Measurements from ENCODE around the gene BPIFA1. TPM values are rescaled to one million over a fixed set of nuclear protein-coding genes. Genes with fewer than 3 reads are reported as not detected.

The BPIFA1 gene
- total and polyA plus RNA-seq, 2 of the 8 experiments (the other 6 are each of a cell fraction or from before 2014, with no cell fraction given), result not detected

- H3K79me2 ChIP-seq (ENCODE audit: control insufficient read depth in 1 of 2, insufficient read depth in 2 of 2, low read length in 2 of 2), result no peaks in the 10 kb centered on the region
- WGBS, 2 experiments (ENCODE audit: extremely low coverage in 1 of 2, insufficient coverage in 1 of 2, insufficient read length in 1 of 2, insufficient replicate concordance in 2 of 2, low coverage in 1 of 2, low lambda C conversion rate in 2 of 2, missing lambda C conversion rate in 1 of 2), result 90% methylated on average over 4 of the region's 4 CpGs; no CpG with 5 or more reads in 1 of the 2 experiments
- CTCF ChIA-PET (ENCODE audit: partially characterized antibody), result interaction anchor here (0.6 to 2.1 kb wide), 3 partner anchors 8 to 75 kb away, joined by 3 to 6 read pairs (median 3); no protein-coding TSS in a partner anchor
Observed at GRCh38 chr20:33224399-33224798, 11.4 kb upstream of the BPIFA1 start.

More at GRCh38 chr20:33224399-33224798, 11.4 kb upstream of the BPIFA1 start:
- Histone ChIP-seq H2BK5ac (ENCODE audit: low read depth, low read length) (no peak overlapping the region), H3K9ac (replicated peaks in 1 of 4; ENCODE audit: extremely low read depth in 1 of 4, low read depth in 3 of 4, low read length in 3 of 4) (no peak overlapping the region), H3K4me2 (ENCODE audit: insufficient read depth in 1 of 2, low read depth in 2 of 2, low read length in 2 of 2) (no peak overlapping the region), H2BK12ac (ENCODE audit: low read depth, low read length) (no peak overlapping the region), H4K5ac (ENCODE audit: insufficient read length, low read depth, low read length) (no peak overlapping the region), H3K79me1 (ENCODE audit: low read depth, low read length) (no peaks in the 10 kb centered on the region; the same call in 1 of the 2 replicates), H3K23me2 (ENCODE audit: low read depth, low read length) (peaks cover 3% of the 10 kb centered on the region; the same call in 1 of the 2 replicates), H3K27ac (ENCODE audit: low read depth, low read length) (no peak overlapping the region), H3K9me3 (ENCODE audit: insufficient read depth in 2 of 2, low read depth in 1 of 2, low read length in 1 of 2) (no peaks in the 10 kb centered on the region), H3K56ac (replicated peaks; ENCODE audit: insufficient read length, low read depth, low read length) (no peak overlapping the region), H2AFZ (ENCODE audit: low read length) (no peak overlapping the region), H2BK20ac (ENCODE audit: low read length) (no peak overlapping the region), H3K4ac (replicated peaks; ENCODE audit: insufficient read length, low read depth, low read length) (no peak overlapping the region), H4K91ac (replicated peaks; ENCODE audit: insufficient read length, low read length) (no peak overlapping the region), H2BK120ac (replicated peaks; ENCODE audit: low read depth, low read length) (no peak overlapping the region), H3K14ac (ENCODE audit: insufficient read length) (no peak overlapping the region), H3K4me3 (ENCODE audit: extremely low read depth in 1 of 4, insufficient read depth in 2 of 4, low read depth in 3 of 4, low read length in 4 of 4) (no peak overlapping the region), H2BK15ac (ENCODE audit: low read length) (no peak overlapping the region), H2AK5ac (ENCODE audit: low read depth, low read length) (no peak overlapping the region), H4K20me1 (replicated peaks in 1 of 2; ENCODE audit: control insufficient read depth in 1 of 2, insufficient read depth in 2 of 2, low read length in 2 of 2) (no peaks in the 10 kb centered on the region), H3K23ac (ENCODE audit: insufficient read length) (no peak overlapping the region), H4K8ac (ENCODE audit: extremely low read depth, insufficient read depth, low read length) (no peak overlapping the region), H3K36me3 (ENCODE audit: control insufficient read depth in 2 of 4, insufficient read depth in 4 of 4, low read length in 3 of 4) (no peaks in the 10 kb centered on the region), H3K18ac (ENCODE audit: extremely low read depth, low read length) (no peak overlapping the region), H3K4me1 (replicated peaks in 1 of 4; ENCODE audit: control insufficient read depth in 3 of 4, insufficient read depth in 4 of 4, low read length in 3 of 4) (no peaks in the 10 kb centered on the region), H3K27me3 (replicated peaks in 1 of 4; ENCODE audit: control insufficient read depth in 3 of 4, extremely low read depth in 1 of 4, insufficient read depth in 3 of 4, low read length in 3 of 4) (peaks cover 0 to 2% (median 0%) of the 10 kb centered on the region in 4 experiments; a peak in 2 of 7 replicates)
- FAIRE-seq, result no peak
- TF ChIP-seq KDM1A (IDR thresholded peaks at IDR 0.05; ENCODE audit: borderline replicate concordance, low read length), result peak; percentile 25; the same call in 1 of the 2 replicates
- TF ChIP-seq, protein P1, sequence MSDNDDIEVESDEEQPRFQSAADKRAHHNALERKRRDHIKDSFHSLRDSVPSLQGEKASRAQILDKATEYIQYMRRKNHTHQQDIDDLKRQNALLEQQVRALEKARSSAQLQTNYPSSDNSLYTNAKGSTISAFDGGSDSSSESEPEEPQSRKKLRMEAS (IDR thresholded peaks at IDR 0.05), result no peak
- POLR2A ChIA-PET (ENCODE audit: partially characterized antibody), result no interaction called here
- DNase-seq (ENCODE audit: low read depth in 1 of 2, low spot score in 2 of 2), result no peak
